ENCODE data around the gene STRN4. TPM values are rescaled to one million over a fixed set of nuclear protein-coding genes. Genes with fewer than 3 reads are reported as not detected.

The STRN4 gene, protein sequence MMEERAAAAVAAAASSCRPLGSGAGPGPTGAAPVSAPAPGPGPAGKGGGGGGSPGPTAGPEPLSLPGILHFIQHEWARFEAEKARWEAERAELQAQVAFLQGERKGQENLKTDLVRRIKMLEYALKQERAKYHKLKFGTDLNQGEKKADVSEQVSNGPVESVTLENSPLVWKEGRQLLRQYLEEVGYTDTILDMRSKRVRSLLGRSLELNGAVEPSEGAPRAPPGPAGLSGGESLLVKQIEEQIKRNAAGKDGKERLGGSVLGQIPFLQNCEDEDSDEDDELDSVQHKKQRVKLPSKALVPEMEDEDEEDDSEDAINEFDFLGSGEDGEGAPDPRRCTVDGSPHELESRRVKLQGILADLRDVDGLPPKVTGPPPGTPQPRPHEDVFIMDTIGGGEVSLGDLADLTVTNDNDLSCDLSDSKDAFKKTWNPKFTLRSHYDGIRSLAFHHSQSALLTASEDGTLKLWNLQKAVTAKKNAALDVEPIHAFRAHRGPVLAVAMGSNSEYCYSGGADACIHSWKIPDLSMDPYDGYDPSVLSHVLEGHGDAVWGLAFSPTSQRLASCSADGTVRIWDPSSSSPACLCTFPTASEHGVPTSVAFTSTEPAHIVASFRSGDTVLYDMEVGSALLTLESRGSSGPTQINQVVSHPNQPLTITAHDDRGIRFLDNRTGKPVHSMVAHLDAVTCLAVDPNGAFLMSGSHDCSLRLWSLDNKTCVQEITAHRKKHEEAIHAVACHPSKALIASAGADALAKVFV
- 69.1 TPM for total RNA-seq
- long read RNA-seq, transcript STRN4-201 (18 exons, 3,210 nt), result major isoform, 67 of 143 reads
- long read RNA-seq, transcript STRN4-202 (18 exons, 3,628 nt), result minor isoform, 21 of 143 reads
- long read RNA-seq, partial matches to known transcripts, result 32 of 143 reads
- long read RNA-seq, other reads (novel, unspliced or antisense), result 21 of 143 reads

DNA sequence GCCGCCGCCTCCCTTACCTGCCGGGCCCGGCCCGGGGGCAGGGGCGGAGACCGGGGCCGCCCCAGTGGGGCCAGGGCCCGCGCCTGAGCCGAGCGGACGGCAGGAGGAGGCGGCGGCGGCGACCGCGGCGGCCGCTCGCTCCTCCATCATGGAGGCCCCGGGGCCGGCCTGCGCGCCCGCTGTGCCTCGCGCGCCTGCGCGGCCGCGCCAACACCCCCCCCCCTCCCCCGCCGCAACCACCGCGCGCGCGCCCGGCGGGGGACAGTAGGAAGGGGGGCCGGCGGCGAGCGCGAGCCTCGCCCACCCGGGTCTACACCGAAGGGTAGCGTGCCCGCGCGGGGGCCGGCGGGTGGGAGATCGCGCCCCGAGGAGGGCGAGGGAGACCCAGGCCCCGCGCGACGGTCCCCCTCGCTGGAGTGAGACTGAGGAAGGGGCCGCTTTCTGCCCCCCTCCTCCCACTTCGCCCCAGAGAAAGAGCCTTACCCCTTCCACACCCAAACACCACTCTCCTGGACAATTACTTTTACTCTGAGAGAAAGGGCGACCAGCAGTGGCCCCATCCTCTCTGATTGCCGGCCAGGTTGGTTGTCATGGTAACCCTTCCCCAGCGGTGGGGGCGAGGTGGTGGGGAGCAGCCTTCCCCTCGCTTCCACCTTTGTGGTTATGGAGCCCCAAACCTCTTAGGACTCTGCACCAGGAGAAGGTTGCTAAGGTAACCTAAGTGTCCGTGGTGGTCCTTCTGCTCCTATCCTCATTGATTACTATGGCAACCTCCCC is at the start of gene STRN4:
Gene STRN4, minus strand, starts transcription at position 170 of the 777 bp plus-strand sequence. Its CDS starts 20 bp downstream, at position 150.
- Histone ChIP-seq H3K36me3 (peaks cover 14% of the 10 kb centered on the region), H3K4me1 (peaks cover 41% of the 10 kb centered on the region), H3K4me3 (peak within 1 kb of the TSS; percentile 96), H3K9me3 (no peaks in the 10 kb centered on the region), H3K27me3 (ENCODE audit: low read depth) (no peaks in the 10 kb centered on the region), H3K27ac (peak within 1 kb of the TSS; percentile 88)
- intact Hi-C loops (cut with DNase I), result no loop called here
- DNase-seq (no peak), ATAC-seq (peak; percentile 80 to 86)
- TF ChIP-seq CTCF (IDR thresholded peaks at IDR 0.05), result no peak

DNA sequence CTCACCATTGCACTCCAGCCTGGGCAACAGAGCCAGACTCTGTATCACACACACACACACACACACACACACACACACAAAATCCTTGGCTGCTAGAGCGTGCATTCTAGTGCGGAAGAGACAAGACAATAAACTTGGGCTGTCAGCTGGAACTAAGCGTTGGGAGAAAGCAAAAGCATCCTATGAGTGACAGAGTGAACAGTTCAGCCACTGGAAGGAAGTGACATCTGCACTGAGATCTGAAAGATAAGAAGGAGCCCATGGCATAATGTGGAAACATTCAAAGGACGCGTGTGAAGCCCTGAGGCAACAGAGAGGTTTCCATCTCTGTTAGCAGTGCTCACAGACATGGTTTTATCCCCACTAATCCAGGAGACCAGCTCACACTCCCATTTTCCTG is 45.7 kb upstream of the STRN4 start:
- no peak for ATAC-seq
- H3K4me1 ChIP-seq, result peaks cover 24% of the 10 kb centered on the region

GRCh38 chr19:46789371-46789770 is 43.1 kb upstream of the STRN4 start:
- Histone ChIP-seq H3K4me1 (peaks cover 32% of the 10 kb centered on the region), H3K9me3 (no peaks in the 10 kb centered on the region), H3K27me3 (ENCODE audit: low read depth) (no peaks in the 10 kb centered on the region), H3K27ac (no peak overlapping the region), H3K36me3 (no peaks in the 10 kb centered on the region), H3K4me3 (no peak overlapping the region)
- intact Hi-C loops (cut with DNase I), result no loop called here
- no peak for ATAC-seq
- no peak for DNase-seq
- TF ChIP-seq CTCF (IDR thresholded peaks at IDR 0.05), result no peak

More for the DNA sequence above, 45.7 kb upstream of the STRN4 start:
- intact Hi-C loops (cut with DNase I), result no loop called here
- no peak overlapping the region for H3K4me3 ChIP-seq
- no peak overlapping the region for H3K27ac ChIP-seq
- H3K36me3 ChIP-seq, result no peaks in the 10 kb centered on the region
- no peak for DNase-seq
- no peaks in the 10 kb centered on the region for H3K27me3 ChIP-seq (ENCODE audit: low read depth)
- H3K9me3 ChIP-seq, result no peaks in the 10 kb centered on the region
- no peak for TF ChIP-seq CTCF (IDR thresholded peaks at IDR 0.05)

DNA sequence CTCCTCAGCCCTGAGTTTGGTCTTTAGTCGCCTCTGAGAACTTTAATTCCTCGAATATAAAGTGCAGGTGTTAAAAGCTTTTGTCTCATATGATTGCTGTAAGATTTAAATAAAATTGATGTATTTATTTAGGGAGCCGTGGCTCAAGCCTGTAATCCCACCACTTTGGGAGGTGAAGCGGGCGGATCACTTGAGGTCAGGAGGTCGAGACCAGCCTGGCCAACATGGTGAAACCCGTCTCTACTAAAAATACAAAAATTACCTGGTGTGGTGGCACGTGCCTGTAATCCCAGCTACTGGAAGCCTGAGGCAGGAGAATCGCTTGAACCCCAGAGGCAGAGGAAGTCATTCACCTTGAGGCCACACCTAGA is 42.7 kb upstream of the STRN4 start:
- Histone ChIP-seq H3K36me3 (no peaks in the 10 kb centered on the region), H3K27me3 (ENCODE audit: low read depth) (no peaks in the 10 kb centered on the region), H3K4me3 (peak overlapping the region; percentile 86), H3K9me3 (no peaks in the 10 kb centered on the region), H3K27ac (no peak overlapping the region), H3K4me1 (peaks cover 36% of the 10 kb centered on the region)
- no peak for DNase-seq
- intact Hi-C loops (cut with DNase I), result no loop called here
- no peak for ATAC-seq
- no peak for TF ChIP-seq CTCF (IDR thresholded peaks at IDR 0.05)
